HepG2 (cell line): ENCODE data around the gene TSHZ2. TPM values are rescaled to one million over a fixed set of nuclear protein-coding genes. Genes with fewer than 3 reads are reported as not detected.

ENCODE experiments used
- ARNTL ChIP-seq: sonication (generic); formaldehyde crosslinking; IDR thresholded peaks from 2 replicates; pipeline ENCODE4 v1.4.0; 2020; ENCODE audit warnings: mild to moderate bottlenecking, missing genetic modification reagents
- FOSL2 ChIP-seq: sonication (generic); formaldehyde crosslinking; IDR thresholded peaks from 2 replicates; pipeline ENCODE4 v1.4.0; 2020; ENCODE audit warnings: missing genetic modification reagents
- FOXM1 ChIP-seq: sonication (generic); formaldehyde crosslinking; IDR thresholded peaks from 2 replicates; pipeline ENCODE4 v1.5.0; 2020; ENCODE audit warnings: missing genetic modification reagents
- MATR3 ChIP-seq: sonication (generic); formaldehyde crosslinking; IDR thresholded peaks from 2 replicates; pipeline ENCODE4 v1.4.0; 2020; ENCODE audit warnings: missing genetic modification reagents
- NFIC ChIP-seq: IDR thresholded peaks from 2 replicates; pipeline ENCODE4 v1.6.1; 2012; ENCODE audit warnings: mild to moderate bottlenecking, low read length, inconsistent platforms
- PHF21A ChIP-seq: sonication (generic); formaldehyde crosslinking; IDR thresholded peaks from 2 replicates; pipeline ENCODE4 v1.5.0; 2020; ENCODE audit warnings: mild to moderate bottlenecking, missing genetic modification reagents
- RXRA ChIP-seq: sonication (generic); formaldehyde crosslinking; IDR thresholded peaks from 2 replicates; pipeline ENCODE4 v1.5.1; 2020; ENCODE audit warnings: missing genetic modification reagents
- ZFY ChIP-seq: sonication (generic); formaldehyde crosslinking; IDR thresholded peaks from 2 replicates; pipeline ENCODE4 v1.4.0; 2020; ENCODE audit warnings: missing genetic modification reagents
- ZNF24 ChIP-seq: fragments of 450-650 bp; IDR thresholded peaks from 2 replicates; pipeline ENCODE4 v1.6.1; 2017; ENCODE audit warnings: antibody characterized with exemption, mild to moderate bottlenecking
- polyA plus RNA-seq, 8 experiments: library from polyadenylated mRNA; depleted of rRNA in 3 of 8; stranded (reverse) in 7 of 8; unstranded in 1 of 8; fragments of >200 nt; fragmentation: Illumina TruSeq in 4 of 8; extraction: Trizol in 4 of 8; gene quantifications; 2 replicates each; pipeline versions ENCODE4 v1.2.1 to v1.2.3, GENCODE V29; 2011 to 2016; ENCODE audit warnings: low read depth in 4 of 8, missing spikeins in 1 of 8, mixed read lengths in 1 of 8; ENCODE audit not compliant: insufficient read depth in 1 of 8
- total RNA-seq, 5 experiments: library from RNA; depleted of rRNA; stranded (reverse); fragments of >200 nt; fragmentation: Illumina TruSeq; extraction: Trizol; gene quantifications; 2 replicates each; pipeline ENCODE4 v1.2.3, GENCODE V29; 2016; ENCODE audit warnings: low read depth in 1 of 5
- TF ChIP-seq, protein P1 (sequence below): sonication (generic); formaldehyde crosslinking; IDR thresholded peaks from 2 replicates; pipeline ENCODE4 v1.4.0; 2020; ENCODE audit warnings: missing genetic modification reagents, low read depth, mild to moderate bottlenecking, borderline replicate concordance
- TF ChIP-seq, protein P2 (sequence below): sonication (generic); formaldehyde crosslinking; IDR thresholded peaks from 2 replicates; pipeline ENCODE4 v1.4.0; 2020; ENCODE audit warnings: missing genetic modification reagents
- TF ChIP-seq, protein P3 (sequence below): sonication (generic); formaldehyde crosslinking; IDR thresholded peaks from 2 replicates; pipeline ENCODE4 v1.8.1; 2022; ENCODE audit warnings: low read depth, mild to moderate bottlenecking, missing genetic modification reagents
- TF ChIP-seq, protein P4 (sequence below): sonication (generic); formaldehyde crosslinking; conservative IDR thresholded peaks from 2 replicates; pipeline ENCODE4 v1.8.0; 2022; ENCODE audit warnings: low read depth, missing genetic modification reagents

TSHZ2 gene
- total and polyA plus RNA-seq, 2 of the 13 experiments (the other 11 are each of a cell fraction or from before 2014, with no cell fraction given), result 0.01 TPM; not detected in 1

DNA sequence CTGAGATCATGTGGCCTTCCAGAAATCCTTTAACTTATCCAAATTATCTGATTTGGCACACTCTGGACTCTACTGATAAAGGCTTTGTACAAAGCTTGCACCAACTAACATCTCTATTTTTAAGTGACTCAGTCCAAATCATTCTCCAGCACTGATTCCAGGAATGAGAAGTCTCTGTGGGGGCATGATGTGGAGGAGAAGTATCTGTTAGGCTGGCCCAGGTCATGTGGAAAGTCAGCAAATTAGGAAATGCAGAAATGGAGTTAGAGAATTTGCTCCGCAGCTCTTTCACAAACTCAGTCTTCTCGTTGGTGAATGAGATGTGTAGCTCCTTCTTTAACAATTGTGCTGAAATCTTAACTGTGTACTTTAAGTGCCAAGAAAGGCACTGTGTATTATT, 455.8 kb downstream of the TSHZ2 start (continued):
- TF ChIP-seq, protein P1, sequence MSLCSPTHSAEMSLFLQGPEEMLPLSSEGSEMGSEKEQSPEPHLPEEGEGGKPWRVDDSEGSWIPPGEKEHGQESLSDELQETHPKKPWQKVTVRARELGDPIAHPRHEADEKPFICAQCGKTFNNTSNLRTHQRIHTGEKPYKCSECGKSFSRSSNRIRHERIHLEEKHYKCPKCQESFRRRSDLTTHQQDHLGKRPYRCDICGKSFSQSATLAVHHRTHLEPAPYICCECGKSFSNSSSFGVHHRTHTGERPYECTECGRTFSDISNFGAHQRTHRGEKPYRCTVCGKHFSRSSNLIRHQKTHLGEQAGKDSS (CRISPR knock-in tag), result no peak
- TF ChIP-seq, protein P2, sequence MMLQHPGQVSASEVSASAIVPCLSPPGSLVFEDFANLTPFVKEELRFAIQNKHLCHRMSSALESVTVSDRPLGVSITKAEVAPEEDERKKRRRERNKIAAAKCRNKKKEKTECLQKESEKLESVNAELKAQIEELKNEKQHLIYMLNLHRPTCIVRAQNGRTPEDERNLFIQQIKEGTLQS (CRISPR knock-in tag), result no peak
- TF ChIP-seq NFIC, result no peak
- no peak for TF ChIP-seq FOSL2 (CRISPR knock-in tag)
- no peak for TF ChIP-seq RXRA (CRISPR knock-in tag)
- no peak for TF ChIP-seq ZFY
- TF ChIP-seq, protein P3, sequence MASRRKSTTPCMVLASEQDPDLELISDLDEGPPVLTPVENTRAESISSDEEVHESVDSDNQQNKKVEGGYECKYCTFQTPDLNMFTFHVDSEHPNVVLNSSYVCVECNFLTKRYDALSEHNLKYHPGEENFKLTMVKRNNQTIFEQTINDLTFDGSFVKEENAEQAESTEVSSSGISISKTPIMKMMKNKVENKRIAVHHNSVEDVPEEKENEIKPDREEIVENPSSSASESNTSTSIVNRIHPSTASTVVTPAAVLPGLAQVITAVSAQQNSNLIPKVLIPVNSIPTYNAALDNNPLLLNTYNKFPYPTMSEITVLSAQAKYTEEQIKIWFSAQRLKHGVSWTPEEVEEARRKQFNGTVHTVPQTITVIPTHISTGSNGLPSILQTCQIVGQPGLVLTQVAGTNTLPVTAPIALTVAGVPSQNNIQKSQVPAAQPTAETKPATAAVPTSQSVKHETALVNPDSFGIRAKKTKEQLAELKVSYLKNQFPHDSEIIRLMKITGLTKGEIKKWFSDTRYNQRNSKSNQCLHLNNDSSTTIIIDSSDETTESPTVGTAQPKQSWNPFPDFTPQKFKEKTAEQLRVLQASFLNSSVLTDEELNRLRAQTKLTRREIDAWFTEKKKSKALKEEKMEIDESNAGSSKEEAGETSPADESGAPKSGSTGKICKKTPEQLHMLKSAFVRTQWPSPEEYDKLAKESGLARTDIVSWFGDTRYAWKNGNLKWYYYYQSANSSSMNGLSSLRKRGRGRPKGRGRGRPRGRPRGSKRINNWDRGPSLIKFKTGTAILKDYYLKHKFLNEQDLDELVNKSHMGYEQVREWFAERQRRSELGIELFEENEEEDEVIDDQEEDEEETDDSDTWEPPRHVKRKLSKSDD (CRISPR knock-in tag), result no peak
- no peak for TF ChIP-seq ARNTL
- TF ChIP-seq FOXM1 (CRISPR knock-in tag), result no peak
- no peak for TF ChIP-seq MATR3
- TF ChIP-seq, protein P4, sequence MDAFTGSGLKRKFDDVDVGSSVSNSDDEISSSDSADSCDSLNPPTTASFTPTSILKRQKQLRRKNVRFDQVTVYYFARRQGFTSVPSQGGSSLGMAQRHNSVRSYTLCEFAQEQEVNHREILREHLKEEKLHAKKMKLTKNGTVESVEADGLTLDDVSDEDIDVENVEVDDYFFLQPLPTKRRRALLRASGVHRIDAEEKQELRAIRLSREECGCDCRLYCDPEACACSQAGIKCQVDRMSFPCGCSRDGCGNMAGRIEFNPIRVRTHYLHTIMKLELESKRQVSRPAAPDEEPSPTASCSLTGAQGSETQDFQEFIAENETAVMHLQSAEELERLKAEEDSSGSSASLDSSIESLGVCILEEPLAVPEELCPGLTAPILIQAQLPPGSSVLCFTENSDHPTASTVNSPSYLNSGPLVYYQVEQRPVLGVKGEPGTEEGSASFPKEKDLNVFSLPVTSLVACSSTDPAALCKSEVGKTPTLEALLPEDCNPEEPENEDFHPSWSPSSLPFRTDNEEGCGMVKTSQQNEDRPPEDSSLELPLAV (CRISPR knock-in tag), result no peak
- TF ChIP-seq PHF21A, result no peak
- no peak for TF ChIP-seq ZNF24
